GM13976 (cell line): ENCODE data around the gene OTP.

Source experiments
- DNase-seq: peaks from one replicate; pipeline ENCODE4 v3.0.0; 2012; ENCODE audit warnings: low spot score
- in situ Hi-C: fragments of 300-500 bp; cut with MboI; formaldehyde crosslinking; loops from one replicate; pipeline ENCODE4 v1.12.0; 2022; ENCODE audit warnings: low sequenced_read_pairs, mixed read lengths, inconsistent platforms; ENCODE audit not compliant: unreplicated experiment
- TF ChIP-seq, protein P1 (sequence below): IDR thresholded peaks from 2 replicates; pipeline ENCODE4 v1.5.1; 2012; ENCODE audit warnings: borderline replicate concordance, mild to moderate bottlenecking; ENCODE audit not compliant: insufficient read depth; ENCODE audit errors: extremely low read depth, missing control alignments, control extremely low read depth

Gene OTP

GRCh38 chr5:77640589-77641396 is 2.3 kb upstream of the OTP start:
- in situ Hi-C loops, result loop anchor here (10.0 kb wide), 1 partner anchor 334 kb away; no protein-coding TSS in a partner anchor
- peak; percentile 31 for DNase-seq
- TF ChIP-seq, protein P1, sequence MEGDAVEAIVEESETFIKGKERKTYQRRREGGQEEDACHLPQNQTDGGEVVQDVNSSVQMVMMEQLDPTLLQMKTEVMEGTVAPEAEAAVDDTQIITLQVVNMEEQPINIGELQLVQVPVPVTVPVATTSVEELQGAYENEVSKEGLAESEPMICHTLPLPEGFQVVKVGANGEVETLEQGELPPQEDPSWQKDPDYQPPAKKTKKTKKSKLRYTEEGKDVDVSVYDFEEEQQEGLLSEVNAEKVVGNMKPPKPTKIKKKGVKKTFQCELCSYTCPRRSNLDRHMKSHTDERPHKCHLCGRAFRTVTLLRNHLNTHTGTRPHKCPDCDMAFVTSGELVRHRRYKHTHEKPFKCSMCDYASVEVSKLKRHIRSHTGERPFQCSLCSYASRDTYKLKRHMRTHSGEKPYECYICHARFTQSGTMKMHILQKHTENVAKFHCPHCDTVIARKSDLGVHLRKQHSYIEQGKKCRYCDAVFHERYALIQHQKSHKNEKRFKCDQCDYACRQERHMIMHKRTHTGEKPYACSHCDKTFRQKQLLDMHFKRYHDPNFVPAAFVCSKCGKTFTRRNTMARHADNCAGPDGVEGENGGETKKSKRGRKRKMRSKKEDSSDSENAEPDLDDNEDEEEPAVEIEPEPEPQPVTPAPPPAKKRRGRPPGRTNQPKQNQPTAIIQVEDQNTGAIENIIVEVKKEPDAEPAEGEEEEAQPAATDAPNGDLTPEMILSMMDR, result no peak

DNA sequence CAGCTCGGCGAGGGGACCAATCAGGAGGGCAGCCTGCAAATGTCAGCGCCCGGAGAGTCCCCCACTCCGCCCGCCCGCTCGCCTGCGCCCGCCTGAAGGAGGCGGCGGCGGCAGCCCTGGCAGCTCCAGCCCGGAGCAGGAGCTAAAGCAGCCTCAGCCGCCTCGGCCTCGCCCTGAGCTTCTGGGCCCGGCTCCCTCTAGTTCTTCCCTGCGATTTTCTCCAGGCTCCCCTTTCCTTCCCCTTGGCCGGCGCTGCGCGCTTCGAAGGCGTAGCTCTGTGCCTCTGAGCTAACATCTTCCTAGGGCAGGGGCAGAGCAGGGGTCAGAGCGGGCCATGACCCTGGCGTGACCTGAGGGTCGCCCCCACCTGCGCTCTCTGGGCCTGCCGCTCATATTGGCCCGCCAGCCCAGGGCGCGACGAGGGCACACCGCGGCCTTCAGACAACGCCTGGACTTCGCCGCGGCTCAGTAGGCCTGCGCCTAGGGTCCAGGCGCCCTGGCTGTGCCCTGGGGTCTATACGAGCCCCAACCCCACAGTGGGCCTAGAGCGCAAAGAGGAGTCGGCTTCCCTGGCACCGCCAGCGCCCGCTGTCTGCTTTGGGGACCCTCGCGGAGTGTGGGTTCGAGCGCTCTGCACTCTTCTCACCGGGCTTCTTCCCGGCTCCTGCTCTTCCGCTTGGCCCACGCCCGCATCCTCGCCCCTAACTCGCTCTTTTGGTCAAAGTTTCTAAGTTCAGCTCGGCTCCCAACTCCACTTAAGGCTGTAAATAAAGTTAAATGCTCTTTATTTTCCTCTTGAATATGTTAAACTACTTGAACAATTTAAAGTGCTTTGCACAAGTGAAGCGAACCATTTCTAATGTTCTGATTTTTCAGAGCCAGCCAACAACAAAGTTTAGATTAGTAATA is 504 bp upstream of the OTP start:
- TF ChIP-seq, protein P1, result no peak
- in situ Hi-C loops, result no loop called here
- peak; percentile 56 for DNase-seq

GRCh38 chr5:77637170-77637997 is 1.1 kb downstream of the OTP start:
- in situ Hi-C loops, result no loop called here
- TF ChIP-seq, protein P1, result no peak
- DNase-seq, result peak; percentile 28

DNA sequence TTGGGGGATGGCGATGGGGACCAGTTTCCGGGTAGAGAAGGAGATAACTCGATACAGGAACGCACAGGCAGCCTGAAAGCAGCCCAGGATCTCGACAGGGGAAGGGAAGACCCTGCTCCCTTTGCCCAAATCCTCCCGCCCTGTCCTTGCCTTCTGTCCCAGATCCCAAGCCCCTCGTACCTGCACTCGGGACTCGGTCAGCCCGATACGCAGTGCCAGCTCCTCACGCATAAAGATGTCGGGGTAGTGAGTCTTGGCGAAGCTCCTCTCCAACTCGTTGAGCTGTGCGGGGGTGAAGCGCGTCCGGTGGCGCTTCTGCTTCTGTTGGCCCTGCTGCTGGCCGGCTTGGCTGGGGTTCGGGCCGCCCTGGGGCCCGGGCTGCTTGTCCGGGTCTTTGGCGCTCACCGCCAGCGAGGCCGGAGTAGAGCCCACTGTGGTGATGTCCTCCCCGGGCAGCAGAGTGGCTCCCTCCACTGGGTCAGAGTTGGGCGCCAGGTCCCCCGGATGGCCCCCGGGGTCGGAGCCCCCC is 1.8 kb downstream of the OTP start:
- in situ Hi-C loops, result no loop called here
- peak; percentile 21 for DNase-seq
- TF ChIP-seq, protein P1, result no peak

DNA sequence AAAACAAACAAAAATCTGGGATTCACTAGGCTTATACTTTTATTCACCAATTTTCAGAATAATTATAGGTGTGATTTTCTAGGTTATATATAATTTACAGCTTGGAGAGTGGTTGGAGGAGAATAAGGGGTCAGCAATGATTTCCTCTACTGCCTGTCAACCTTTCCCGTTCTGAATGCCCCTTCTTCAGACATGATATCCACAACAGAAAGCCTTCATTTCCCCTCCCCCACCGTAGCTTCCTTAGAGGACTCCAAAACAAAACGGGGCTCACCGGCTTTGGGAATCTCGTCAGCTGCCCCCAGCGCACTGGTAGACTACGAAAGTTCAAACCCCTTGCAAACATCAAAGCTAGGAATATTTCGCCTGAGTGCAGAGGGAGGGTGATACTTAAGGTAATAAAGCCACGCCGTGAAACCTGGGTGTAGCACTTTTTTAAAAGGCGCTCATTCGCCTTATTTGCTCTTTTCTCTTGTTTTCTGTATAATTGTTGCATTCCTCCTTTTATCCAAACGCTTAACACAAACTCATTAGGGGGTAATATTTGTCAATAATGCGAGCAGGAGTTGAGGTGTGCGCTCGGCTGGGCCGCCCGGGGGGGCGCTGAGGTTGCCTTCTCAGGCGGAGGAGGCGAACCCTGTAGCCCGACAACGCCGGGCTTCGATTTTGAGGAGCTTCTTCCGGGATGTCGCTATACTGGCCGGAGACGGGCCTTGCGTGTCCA is 2.4 kb downstream of the OTP start:
- DNase-seq, result peak; percentile 22
- in situ Hi-C loops, result no loop called here
- TF ChIP-seq, protein P1, result no peak
